Stimulated activated CD8-positive, alpha-beta memory T cell treated with anti-CD3 and anti-CD28 coated beads, Interleukin-15, amount 100 ng/mL, for 24 hours (primary cell): Measurements from ENCODE around the gene NDST3.

Experiments
- DNase-seq: peaks from one replicate; pipeline ENCODE4 v3.0.0-alpha.2; 2020; ENCODE audit warnings: low read depth

Gene NDST3

DNA sequence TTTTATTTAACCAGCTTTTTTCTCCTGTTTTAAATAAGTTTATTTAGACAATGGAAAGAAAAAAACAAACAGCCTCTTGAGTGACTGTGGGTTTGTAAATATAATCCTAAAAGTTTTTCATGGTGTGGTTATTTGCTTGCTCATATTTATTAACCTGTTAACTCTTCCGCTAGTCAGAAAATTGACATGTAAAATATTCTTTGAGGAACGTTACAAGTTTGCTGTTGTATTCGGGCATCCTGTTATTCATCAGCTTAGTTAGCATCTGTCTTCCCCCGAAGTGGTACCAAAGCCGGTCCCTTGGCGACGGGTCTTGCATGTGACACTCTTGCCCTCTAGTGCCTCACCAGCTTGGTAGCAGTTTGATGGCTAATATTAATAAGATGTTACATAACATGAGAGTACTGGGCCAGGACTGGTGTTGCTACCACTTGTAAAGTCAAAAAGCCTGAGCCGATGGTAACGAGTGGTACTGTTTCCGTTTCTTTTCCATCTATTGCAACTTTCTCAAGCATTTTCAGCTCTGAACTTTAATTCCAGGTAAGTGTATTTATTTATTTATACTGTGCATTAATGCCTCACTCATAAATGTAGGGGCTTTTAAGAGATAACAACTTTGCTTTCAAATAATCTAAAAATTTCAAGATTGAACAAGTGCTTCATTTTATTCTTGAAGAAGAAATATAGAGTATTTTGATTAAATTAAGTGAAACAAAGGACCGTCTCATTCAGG, at the start of gene NDST3:
TSS of gene NDST3 (plus strand) at position 434 of the 733 bp plus-strand sequence. CDS start 19,425 bp downstream, outside the sequence.
- DNase-seq, result no peak

DNA sequence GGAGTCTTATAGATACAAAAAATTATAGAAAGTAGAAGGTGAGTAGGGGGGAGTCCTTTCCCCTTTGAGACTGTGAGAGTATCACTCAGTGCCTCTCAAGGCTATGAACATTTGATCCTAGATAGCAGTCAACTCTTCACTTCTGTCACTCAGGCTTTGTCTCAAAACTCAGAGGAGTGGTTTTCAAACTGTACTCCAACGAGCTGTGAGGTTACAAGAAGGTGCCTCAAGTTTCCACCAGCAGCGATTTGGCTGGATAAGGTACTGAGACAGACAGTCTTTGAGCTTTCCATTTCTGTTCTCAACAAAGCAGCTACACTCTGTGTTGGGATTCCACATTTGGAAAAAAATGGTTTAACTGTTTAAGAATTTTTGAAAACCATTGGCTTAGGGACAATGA, 48.0 kb upstream of the NDST3 start:
- no peak for DNase-seq

DNA sequence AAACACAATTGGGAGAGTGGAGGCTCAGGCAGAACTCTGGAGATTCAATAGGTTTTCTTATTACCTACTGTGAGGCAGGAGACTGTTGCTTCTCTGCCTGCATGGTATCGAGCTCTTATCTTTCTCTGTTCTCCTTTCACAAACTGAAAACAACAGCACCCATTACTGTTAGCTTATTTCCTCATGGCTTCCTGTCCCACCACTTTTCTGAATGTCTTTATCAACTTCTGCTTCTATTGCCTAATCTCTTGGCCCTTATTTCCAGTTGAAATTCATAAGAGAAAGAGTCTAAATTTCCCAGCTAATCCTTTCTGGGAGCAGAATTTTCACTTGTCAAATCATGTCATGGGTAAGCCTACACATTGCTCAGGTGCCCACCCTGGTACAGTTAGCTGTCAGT, 46.8 kb upstream of the NDST3 start:
- DNase-seq, result no peak

DNA sequence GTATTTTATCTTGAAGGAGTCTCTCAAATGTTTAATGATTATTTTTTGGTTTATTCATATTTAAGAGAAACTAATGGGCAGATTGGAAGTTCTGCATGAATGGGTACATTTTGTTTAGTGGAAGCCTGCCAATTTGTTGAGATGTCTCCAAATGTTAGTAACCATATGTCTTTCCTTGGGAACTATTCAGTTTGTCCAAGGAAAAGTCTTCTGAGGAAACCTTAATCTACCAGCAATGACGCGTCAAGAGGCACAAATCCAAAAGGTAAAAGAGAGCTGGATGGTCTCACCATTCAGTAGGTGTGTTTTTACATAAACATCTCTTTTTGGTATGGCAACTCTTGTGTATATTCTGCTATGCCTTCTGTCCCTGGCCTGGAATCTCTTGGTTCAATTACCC, 37.4 kb upstream of the NDST3 start:
- DNase-seq, result no peak

- DNase-seq, result no peak
Observed at GRCh38 chr4:118004088-118004487, 30.2 kb upstream of the NDST3 start.

DNA sequence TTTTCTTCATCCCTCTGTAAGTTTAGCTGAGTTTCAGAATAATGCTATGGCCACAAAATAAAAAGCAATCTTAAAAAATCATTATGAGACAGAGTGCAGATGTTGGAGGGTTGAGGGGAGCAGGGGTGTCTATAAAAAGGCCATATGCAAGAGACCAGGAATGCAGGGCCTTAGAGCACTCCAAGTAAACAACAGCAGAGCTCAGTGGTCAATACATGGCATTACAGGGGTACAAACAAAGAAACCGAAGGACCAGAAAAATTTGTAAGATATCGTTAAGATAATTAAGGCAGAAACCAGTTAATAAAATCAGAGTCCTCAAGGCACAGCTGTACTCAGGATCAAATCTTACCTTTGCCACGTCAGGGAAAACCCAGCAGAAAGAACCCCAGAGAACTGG, 28.4 kb upstream of the NDST3 start:
- no peak for DNase-seq

DNA sequence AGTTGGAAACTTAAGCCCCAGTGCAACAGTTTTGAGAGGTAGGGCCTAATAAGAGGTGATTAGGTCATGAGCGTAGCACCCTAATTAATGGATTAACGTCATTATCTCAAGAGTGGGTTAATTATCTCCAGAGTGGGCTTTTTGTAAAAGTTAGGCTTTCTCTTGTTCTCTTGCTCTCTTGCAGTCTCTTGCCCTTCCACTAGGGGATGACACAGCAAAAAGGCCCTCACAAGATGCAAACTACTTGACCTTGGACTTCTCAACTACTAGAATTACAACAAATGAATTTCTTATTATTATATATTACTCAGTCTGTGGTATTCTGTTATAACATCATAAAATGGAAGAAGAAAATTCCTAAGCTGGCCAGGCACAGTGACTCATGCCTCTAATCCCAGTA, 22.1 kb upstream of the NDST3 start:
- no peak for DNase-seq

DNA sequence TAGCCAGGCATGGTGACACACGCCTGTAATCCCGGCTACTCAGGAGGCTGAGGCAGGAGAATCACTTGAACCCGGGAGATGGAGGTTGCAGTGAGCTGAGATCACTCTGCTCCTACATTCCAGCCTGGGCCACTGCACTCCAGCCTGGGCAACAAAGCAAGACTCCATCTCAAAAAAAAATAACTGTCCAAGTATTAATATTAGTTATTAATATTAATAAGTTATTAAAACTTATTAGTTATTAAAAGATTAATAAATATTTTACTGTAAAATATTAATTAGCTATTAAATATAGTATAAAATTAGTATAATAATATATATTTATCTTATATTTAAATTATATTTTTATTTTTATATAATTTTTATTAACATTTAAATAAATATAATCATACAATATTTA, 19.5 kb upstream of the NDST3 start:
- DNase-seq, result no peak

DNA sequence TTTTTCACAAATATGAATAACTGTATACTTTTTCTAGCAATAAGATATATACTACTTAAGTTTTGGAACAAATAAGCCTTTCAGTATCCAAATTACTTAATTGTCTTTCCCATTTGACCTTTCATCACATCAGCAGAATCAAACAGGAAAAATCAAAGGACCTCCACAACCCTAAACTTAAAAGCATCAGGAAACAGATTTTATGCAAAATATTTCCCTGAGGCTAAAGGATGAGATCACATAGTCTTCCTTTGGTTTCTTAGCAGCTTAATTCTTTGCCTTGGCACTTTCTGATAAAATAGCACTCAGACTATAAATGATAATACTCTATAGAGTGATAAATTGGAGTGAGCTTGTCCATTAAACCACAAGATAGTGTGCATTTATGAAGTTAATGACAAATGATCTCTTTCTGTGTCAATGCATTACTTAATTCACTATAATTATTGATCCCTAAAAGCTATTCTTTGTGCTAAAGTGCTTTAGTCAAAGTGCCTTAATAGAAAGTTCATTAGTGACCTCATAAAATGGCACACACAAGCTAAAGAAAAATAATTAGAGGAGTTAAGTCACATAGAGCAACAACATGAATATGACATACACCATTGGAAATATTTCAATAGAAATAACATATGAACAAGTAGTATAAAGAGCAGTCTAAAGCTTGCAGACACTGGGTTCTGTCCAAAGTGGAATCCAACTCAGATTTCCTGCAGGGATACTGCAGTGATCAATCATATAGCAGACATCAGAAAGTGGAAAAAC, 15.7 kb upstream of the NDST3 start:
- DNase-seq, result no peak

DNA sequence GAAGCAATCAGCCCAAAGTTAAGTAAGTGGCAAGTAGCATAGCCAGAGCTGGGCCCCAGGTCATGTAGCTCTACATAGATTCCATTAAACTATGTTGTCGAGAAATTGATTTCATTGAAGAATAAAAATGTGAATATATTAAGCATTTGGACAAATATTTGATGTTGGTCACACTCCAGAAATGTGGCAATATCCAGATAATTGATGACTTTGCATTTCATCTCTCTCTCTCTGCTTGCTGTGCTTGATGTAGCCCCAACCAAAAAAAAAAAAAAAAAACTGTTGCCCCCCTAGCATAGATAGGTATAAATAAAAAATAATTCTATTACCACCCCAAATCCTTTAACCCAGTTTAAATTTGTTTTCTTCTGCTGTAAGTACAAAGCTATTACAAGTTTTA, 7.5 kb upstream of the NDST3 start:
- DNase-seq, result no peak

DNA sequence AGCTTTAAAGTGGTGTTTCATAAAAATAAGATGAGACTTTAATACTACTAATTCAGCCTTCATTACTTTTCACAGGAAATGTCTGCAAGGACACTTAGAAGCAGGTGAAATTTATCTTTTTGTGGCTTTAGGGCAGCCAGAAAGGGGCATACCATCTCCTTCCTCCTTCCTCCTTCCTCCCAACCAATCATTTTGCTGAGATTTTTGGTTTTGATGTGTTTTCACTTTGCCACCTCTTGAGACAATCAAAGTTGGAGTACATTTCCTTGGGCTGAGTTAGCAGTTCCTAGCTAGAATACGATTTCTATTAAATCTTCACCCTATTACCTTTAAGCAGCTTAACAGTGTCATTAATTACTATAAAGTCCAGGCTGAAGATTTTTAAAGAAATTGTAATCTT, 5.1 kb upstream of the NDST3 start:
- DNase-seq, result no peak

GRCh38 chr4:118032691-118033090, 1.6 kb upstream of the NDST3 start:
- no peak for DNase-seq

- no peak for DNase-seq
Observed at GRCh38 chr4:118033148-118034052, 886 bp upstream of the NDST3 start.

- DNase-seq, result no peak
Observed at GRCh38 chr4:118035309-118035708, 1.0 kb downstream of the NDST3 start.

GRCh38 chr4:118036336-118036735, 2.0 kb downstream of the NDST3 start:
- no peak for DNase-seq

GRCh38 chr4:118037955-118038354, 3.7 kb downstream of the NDST3 start:
- DNase-seq, result no peak

GRCh38 chr4:118046323-118046722, 12.0 kb downstream of the NDST3 start:
- no peak for DNase-seq

GRCh38 chr4:118047043-118047442, 12.8 kb downstream of the NDST3 start:
- DNase-seq, result no peak

DNA sequence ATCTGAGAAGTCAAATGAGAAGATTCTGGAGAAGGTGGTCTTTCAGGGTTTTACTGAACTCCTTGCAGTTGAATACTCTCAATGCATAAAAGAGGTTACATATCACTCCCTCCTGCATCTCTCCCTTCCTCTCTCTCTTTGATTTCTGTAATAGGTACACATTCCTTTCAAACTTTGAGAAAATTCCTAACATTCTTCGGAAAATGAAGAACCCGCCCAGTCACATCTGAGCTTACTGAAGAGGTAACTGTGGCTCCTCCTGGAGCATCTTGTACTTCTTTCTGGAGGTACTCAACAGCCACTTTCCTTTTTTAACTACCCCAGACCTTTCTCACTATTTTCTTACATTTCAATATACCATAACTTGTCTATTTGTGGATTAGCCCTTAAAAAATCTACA, 24.7 kb downstream of the NDST3 start:
- no peak for DNase-seq

DNA sequence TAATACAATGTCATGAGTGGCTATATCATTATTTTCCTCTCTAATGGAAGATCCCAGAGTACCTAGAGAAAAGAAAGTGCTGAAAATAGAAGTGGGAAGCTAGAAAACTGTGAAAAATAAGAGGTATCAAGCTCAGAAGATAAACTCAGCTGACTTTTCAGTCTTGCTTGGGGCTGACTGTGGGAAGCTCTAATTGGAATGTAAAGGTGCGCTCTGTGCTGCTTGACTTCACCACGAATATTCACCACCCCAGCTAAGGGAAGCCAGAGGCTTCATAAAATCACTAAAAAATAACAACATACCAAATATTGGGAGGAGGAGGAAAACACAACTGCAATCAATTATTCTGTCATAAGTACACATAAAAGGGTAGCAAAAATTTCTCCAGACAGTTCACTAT, 25.1 kb downstream of the NDST3 start:
- DNase-seq, result no peak

DNA sequence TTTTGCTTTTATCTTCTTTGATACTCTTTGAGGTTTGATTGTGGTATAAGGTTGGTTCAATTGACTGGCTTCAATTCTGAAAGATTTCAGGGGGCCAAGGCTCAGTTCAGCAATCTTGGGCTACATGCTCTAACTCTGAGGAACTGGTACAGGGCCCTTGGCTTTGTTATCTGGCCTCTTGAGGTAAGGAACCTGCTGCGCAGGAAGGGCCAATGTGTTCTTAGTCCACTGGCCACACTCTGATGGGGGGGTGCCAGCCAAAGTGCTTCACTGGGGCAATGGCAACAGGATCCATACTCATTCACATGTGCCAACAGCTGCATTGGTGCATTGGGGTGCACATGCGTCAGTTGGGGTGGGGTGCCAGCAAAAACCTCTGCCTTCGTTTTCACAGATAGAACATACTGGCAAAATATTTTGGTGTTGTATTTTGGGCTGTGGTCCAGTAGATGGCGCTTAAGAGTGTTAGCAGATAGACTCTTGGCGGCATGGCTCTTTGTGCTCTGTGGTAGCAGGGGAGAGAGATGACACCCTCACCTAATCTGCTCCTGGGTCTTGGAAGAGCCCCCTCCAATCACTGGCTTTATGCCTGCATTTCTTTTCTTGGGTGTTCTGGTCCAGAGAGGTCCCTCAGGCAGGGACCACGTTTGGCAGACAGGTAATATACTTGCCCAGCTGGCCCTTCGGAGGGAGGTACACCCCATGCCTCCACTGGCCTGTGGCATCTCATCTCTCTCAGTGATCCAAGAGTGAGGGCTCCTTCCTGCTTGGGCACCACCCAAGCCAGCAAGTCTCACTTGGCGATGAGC, 42.9 kb downstream of the NDST3 start:
- DNase-seq, result no peak

DNA sequence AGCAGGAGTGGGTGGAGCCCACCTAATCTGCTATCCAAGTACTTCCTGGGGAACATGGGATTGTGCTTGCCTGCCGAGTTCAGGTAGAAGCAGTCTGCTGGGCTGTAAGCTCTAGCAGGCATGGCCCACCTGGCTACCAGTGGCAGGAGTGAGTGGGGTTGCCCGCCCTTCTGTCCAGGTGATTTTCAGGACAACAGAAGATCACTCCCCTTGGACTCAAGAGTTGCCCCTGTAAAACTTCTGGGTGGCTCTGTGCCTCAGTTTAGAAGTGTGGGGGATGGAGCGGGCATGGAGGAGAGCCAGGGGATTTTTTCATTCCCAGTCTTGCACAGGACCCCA, 43.5 kb downstream of the NDST3 start:
- DNase-seq, result no peak
